Uterus (tissue), 2 donors: ENCODE data around the gene LYPD6B.

Experiments
- POLR2A ChIP-seq, 2 donors: fragments of 450-650 bp; IDR thresholded peaks; one replicate each; pipeline ENCODE4 v1.6.1; 2016; ENCODE audit warnings: antibody characterized with exemption in 2 of 2, mild to moderate bottlenecking in 1 of 2, moderate library complexity in 1 of 2
- TF ChIP-seq, protein P1 (sequence below), 4 experiments: fragments of 200-600 bp in 2 of 4; fragments of 450-650 bp in 2 of 4; sonication (generic) in 2 of 4; IDR thresholded peaks; one replicate each; pipeline ENCODE4 v1.5.1; 2016 to 2019; ENCODE audit warnings: antibody characterized with exemption in 4 of 4, mild to moderate bottlenecking in 2 of 4, moderate library complexity in 1 of 4

- TF ChIP-seq, protein P1, sequence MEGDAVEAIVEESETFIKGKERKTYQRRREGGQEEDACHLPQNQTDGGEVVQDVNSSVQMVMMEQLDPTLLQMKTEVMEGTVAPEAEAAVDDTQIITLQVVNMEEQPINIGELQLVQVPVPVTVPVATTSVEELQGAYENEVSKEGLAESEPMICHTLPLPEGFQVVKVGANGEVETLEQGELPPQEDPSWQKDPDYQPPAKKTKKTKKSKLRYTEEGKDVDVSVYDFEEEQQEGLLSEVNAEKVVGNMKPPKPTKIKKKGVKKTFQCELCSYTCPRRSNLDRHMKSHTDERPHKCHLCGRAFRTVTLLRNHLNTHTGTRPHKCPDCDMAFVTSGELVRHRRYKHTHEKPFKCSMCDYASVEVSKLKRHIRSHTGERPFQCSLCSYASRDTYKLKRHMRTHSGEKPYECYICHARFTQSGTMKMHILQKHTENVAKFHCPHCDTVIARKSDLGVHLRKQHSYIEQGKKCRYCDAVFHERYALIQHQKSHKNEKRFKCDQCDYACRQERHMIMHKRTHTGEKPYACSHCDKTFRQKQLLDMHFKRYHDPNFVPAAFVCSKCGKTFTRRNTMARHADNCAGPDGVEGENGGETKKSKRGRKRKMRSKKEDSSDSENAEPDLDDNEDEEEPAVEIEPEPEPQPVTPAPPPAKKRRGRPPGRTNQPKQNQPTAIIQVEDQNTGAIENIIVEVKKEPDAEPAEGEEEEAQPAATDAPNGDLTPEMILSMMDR (IDR thresholded peaks at IDR 0.05): no peak
- no peak for TF ChIP-seq POLR2A (IDR thresholded peaks at IDR 0.05)
These were observed 3.0 kb downstream of the LYPD6B start for GRCh38 chr2:149041482-149041881.
